Activated CD8-positive, alpha-beta memory T cell treated with anti-CD3 and anti-CD28 coated beads for 24 hours (primary cell): ENCODE measurements around the gene ACAP3.
A peak's percentile ranks its signal among the peaks of the same experiment; 100 is the strongest.

Experiments used
- DNase-seq: peaks from one replicate; pipeline ENCODE4 v3.0.0-alpha.2; 2020

Gene ACAP3

DNA sequence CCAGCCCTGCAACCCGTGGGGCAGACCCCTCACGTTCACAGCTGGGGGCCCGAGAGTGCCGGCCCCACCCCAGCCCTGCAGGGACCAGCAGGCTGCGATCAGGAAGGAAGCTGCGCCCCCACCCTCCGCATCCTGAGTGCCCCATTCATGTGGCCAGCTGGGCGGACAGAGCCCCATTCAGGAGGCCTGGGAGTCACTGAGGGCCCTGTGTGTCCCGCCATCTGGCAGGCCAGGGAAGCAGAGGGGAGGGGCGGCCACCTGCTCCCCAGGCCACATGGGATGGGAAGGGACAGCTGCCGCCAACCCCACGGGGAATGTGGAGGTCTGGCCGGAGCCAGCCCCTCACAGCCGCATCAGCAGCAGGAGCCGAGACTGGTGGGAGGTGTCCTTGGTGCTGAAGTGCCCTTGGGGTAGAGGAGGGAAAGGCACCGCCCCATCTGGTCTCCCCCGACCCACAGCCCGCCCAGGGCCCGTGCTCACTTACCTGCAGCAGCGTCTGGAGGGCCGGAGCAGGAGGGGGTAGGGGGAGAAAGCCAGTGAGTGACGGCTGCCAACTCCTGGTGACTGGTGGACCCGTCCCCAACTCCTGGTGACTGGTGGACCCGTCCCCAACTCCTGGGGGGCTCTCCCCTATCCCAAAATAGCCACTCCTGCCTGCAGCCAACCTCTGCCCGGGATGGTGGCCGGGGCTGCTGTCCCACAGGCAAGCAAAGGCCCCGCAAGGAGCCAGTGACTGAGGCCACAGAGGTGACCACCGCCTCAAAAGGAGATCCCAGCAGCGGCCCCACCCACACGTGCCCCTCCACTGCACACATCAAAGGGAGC is 8.7 kb downstream of the ACAP3 start:
- DNase-seq: no peak

- DNase-seq: no peak
Observed at GRCh38 chr1:1297802-1298424, 9.8 kb downstream of the ACAP3 start.

DNA sequence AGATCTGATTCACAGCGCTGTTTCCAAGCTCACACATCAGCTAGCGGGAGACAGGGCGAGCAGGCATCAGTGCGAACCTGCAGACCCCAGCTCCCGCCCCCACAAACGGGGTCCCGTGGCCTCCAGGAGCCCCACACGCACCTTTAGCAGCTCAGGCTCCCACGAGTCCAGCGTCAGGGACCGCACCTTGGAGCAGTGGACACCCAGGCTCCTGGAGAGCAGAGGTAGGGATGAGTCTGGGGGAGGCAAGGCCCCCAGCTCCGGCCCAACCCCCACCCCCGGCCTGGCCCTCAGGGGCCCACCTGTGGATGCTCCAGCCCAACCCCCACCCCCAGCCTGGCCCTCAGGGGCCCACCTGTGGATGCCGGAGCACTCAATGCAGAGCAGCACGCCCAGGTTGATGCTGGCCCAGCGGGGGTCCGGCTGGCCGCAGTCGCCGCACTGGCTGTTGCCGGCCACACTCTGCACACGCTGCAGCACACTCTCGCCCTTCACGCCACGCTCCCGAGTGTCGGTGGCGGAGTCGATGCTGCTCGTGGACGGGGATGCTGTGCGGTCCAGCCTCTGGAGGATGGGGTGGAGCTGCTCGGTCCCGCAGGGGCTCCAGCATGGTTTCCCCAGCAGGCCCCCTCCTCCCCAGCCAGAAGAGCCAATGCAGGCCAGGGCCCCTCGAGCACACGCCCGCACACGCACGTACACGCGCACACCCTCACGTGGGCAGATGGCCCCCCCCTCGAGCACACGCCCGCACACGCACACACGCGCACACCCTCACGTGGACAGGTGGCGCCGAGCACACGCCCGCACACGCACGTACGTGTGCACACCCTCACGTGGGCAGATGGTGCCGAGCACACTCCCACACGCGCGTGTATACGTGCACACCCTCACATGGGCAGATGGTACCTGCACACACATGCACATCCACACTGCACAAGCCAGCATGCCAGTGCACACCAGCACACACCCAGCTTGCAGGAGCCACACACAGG is 11.4 kb downstream of the ACAP3 start:
- DNase-seq: no peak

- no peak for DNase-seq
Observed at GRCh38 chr1:1295154-1295923, 12.4 kb downstream of the ACAP3 start.

GRCh38 chr1:1294250-1294890 is 13.4 kb downstream of the ACAP3 start:
- DNase-seq: no peak

DNA sequence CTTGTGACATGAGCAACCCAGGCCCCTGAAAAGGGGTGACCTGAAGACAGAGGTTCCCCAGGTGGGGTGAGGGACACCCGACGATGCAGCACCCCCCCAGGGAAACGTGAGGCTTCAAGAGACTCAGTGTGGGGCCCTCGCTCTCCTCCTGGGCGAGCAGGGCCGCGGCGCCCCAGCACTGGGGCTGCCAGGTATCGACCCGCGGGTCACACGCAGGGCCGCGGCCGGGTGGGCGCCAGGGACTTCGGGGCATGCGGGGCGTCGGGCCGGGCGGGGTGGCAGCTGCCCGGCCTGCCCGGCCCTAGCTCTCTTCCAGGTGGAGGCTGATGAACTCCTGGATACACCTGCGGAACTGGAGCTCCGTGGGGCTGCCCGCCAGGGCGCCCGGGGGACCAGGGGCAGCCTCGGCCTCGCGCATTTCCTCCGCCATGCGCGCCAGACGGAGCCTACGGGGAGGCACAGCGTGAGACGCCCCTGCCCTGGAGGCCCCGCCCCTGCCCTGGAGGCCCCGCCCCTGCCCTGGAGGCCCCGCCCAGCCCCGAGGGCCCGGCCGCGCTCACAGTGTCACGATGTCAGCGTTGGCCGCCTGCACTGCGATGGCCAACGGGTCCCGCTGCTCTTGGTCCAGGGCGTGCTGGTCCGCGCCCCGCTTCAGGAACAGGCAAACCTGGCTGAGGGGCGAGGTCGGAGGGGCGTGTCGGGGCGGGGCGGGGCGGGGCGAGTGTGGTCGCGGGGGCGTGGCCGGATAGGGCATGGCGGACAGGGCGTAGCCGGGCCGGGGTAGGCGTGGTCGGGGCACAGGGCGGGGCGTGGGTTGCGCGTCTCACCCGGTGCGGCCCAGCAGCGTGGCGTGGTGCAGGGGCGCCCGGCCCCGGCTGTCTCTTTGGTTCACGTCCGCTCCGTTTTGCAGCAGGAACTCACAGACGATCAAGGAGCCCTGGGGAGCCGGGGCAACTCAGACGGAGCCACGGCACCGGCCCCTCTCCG is 14.2 kb downstream of the ACAP3 start:
- DNase-seq: no peak

DNA sequence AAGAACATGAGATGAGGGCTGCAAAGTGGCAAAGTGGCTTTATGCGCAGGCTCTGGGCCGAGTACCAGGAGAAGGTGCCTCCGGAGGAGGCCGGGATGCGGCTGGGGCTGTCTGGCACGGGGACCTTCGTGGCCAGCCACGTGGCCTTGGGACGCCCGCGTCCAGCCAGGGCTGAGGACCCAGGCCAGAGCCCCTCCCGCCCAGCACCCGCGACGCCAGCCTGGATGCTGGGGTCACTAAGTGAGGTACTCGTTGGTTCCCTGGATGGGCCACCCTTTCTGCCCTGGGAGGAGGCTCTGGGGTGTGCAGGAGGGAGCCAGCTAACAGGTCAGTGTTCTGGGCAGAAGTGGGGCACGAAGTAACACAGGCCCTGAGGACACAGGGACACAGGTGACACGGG is 14.9 kb downstream of the ACAP3 start:
- DNase-seq: no peak

GRCh38 chr1:1292442-1292779 is 15.3 kb downstream of the ACAP3 start:
- DNase-seq: no peak

DNA sequence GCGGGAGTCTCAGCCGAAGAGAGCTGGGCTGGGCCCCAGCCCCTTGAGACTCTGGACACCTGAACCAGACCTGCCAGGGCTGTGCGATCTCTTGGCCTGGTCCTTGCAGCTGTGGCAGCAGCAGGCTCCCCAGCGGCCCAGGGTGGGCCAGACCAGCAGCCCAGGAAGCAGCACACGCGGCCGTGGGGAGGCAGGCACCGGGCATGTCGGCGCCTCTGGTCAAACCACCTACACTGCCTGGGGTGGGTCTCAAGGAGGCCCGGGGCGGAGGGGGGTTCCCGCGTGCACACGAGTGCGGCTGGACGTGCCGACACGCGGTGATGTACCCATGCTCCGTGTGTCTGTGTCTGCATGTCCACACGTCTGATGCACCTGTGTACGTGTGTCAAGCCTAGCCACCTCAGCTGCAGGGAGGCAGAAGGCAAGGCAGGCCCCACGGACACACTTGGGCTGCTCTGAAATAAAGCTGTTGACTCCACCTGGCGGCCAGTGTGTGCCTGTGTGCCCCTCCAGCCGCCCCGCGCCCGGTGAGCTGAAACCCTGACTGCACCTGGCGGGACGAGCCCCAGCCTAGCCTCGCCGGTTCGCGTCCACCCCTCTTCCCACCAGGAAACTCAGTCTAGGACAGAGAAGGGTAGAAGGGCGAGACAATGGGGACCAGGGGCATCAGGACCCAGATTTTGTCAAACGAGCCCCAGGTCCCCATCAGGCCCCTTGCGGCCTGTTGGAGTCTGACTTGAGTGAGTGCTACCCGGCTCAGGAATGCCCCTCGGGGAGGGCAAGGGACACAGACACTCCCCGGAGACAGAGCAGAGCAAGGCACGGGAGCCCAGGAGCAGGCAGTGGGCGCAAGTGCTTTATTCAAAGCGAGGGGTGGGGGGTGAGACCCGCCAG is 15.9 kb downstream of the ACAP3 start:
- peak; percentile 82 for DNase-seq

DNA sequence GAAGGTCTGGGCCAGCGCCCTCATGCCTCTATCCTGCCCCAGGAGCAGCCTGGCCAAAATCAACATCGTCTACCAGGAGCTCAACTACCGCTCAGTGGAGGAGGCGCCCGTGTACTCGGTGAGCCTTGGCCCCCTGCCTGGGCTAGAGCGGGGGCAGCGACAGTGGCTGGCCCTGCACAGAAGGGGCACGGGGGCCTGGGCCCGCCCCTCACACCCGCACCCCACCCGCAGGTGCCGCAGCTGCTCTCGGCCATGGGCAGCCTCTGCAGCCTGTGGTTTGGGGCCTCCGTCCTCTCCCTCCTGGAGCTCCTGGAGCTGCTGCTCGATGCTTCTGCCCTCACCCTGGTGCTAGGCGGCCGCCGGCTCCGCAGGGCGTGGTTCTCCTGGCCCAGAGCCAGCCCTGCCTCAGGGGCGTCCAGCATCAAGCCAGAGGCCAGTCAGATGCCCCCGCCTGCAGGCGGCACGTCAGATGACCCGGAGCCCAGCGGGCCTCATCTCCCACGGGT is 16.7 kb downstream of the ACAP3 start:
- DNase-seq: no peak

GRCh38 chr1:1290238-1290731 is 17.4 kb downstream of the ACAP3 start:
- DNase-seq: peak; percentile 80

- DNase-seq: no peak
Observed at GRCh38 chr1:1287288-1288110, 20.2 kb downstream of the ACAP3 start.

DNA sequence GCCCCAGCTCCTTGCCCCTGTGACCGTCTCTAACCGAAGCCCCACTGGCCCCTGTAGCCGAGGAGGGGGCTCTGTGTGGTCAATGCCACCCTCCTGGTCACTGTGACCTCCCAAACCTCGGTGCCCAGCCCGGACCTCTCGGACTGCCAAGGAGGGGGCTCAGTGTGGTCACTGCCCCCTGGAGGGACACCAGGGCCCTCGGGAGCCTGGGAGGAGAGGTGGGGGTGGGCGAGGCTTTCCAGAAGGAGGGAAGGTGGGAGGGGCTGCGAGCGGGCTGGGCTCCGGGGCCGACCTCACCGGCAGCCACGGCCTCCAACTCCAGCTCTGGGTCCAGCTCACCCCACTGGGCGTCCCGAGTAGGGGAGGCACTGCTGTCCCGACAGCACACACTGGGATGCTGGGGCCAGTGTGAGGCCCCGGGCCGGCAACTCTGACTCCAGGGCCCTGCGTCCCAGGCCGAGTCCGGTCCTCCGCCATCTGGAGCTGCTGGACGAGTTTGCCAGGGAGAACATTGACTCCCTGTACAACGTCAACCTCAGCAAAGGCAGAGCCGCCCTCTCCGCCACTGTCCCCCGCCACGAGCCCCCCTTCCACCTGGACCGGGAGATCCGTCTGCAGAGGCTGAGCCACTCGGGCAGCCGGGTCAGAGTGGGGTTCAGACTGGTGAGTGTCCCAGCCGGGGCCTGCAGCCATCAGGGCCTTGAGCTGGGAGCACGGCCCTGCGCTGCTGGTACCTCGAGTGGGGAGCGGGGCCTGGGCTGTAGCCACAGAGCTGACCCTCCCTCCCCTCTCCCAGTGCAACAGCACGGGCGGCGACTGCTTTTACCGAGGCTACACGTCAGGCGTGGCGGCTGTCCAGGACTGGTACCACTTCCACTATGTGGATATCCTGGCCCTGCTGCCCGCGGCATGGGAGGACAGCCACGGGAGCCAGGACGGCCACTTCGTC is 21.1 kb downstream of the ACAP3 start:
- no peak for DNase-seq

DNA sequence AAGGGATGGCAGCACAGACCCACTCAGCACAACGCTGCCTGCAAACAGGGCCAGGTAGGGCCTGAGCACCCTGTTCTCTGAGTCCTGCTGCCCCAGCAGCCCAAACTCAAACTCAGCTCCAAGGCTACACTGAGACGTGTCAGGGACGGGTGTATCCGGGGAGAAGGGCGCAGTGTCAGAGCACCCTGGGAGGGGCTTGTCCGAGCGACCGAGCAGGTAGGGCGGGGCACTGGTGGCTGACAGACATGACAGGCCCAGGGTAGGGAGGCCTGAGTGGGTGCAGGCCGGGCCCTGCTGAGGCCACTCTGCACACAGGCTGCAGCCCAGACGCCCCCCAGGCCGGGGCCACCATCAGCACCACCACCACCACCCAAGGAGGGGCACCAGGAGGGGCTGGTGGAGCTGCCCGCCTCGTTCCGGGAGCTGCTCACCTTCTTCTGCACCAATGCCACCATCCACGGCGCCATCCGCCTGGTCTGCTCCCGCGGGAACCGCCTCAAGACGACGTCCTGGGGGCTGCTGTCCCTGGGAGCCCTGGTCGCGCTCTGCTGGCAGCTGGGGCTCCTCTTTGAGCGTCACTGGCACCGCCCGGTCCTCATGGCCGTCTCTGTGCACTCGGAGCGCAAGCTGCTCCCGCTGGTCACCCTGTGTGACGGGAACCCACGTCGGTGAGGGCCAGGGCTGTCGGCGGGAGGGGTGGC is 22.0 kb downstream of the ACAP3 start:
- DNase-seq: no peak

GRCh38 chr1:1285102-1285571 is 22.6 kb downstream of the ACAP3 start:
- no peak for DNase-seq
